ENCODE results near the gene STEAP3.

GRCh38 chr2:119232666-119232993 lies 9.0 kb downstream of the STEAP3 start:
- no peak for TF ChIP-seq POLR2AphosphoS5 (IDR thresholded peaks at IDR 0.05; ENCODE audit: low read depth, low read length)
- no peak for TF ChIP-seq SIN3A (IDR thresholded peaks at IDR 0.05; ENCODE audit: borderline replicate concordance, insufficient read depth, low read length)

All from PFSK-1 (cell line).